ENCODE results near the gene MFAP2.

Gene MFAP2

DNA sequence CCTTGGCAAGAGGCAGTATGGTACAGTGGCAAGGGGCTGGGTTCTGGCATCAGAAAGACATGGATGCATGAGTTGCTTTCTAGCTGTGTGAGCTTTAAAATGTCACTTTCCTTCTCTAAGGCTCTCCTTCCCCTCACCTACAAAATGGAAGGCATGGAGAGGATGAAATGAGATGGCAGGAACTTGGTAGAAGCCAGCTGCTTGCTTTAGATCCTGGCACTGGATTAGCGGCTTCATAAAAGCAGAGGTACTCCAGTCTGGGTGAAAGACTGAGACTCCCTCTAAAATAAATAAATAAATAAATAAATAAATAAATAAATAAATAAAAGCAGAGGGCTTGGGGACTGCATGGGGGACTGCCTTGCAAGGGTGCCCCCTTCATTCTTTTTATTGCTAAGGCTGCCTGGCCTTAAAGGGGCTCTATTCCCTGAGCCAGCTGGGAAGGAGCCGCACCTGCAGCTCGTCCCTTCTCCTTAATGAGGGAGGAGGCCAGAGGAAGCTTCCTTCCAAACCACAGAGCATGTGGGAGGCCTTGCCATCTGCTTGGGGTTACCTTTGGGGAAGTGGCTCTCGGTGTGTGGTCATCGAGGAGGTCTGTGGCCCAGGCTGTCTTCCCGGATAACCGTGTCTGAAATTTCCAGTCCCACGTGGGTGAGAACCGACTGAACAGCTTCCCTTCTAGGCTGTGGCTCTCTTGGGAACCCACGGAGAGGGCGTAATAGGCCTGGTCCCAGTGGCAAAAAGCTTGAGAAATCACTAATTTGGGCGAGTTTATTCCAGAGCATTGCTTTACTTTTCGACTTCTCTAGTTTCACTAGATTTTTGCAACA is 33.3 kb upstream of the MFAP2 start:
- no peak overlapping the region for H3K27ac ChIP-seq (ENCODE audit: extremely low read depth, low read depth, low read length)
- peaks cover 2% of the 10 kb centered on the region; the same call in 1 of the 2 replicates for H3K4me1 ChIP-seq (ENCODE audit: control insufficient read depth, insufficient read depth, low read length)
- peaks cover under 1 to 13% of the 10 kb centered on the region in 2 experiments; a peak in 2 of 3 replicates for H3K36me3 ChIP-seq (ENCODE audit: control insufficient read depth in 2 of 2, insufficient read depth in 1 of 2, low read length in 2 of 2)
- ChIA-PET CTCF (interaction anchor here (0.6 to 1.8 kb wide), 5 partner anchors 27 to 52 kb away, joined by 3 to 10 read pairs (median 3); no protein-coding TSS in a partner anchor), POLR2A (interaction anchor here (1.2 kb wide), 2 partner anchors 10 to 53 kb away, joined by 3 read pairs; no protein-coding TSS in a partner anchor)
- H3K9me3 ChIP-seq (ENCODE audit: control insufficient read depth, insufficient read depth, low read depth, low read length): no peaks in the 10 kb centered on the region
- no peak overlapping the region for H3K4me3 ChIP-seq (ENCODE audit: low read depth, low read length)
- peak; percentile 60 for TF ChIP-seq ZNF623 (tag by site-specific recombination; IDR thresholded peaks at IDR 0.05)
- TF ChIP-seq ZNF311 (tag by site-specific recombination; IDR thresholded peaks at IDR 0.05; ENCODE audit: borderline replicate concordance): no peak
- no peak for TF ChIP-seq ZNF514 (tag by site-specific recombination; IDR thresholded peaks at IDR 0.05)
- TF ChIP-seq REST (tag by site-specific recombination; IDR thresholded peaks at IDR 0.05): peak; percentile 48; the same call in 1 of the 2 replicates
- TF ChIP-seq ZBTB8A (tag by site-specific recombination; IDR thresholded peaks at IDR 0.05): peak; percentile 43; the same call in 1 of the 2 replicates
- TF ChIP-seq, protein P1, sequence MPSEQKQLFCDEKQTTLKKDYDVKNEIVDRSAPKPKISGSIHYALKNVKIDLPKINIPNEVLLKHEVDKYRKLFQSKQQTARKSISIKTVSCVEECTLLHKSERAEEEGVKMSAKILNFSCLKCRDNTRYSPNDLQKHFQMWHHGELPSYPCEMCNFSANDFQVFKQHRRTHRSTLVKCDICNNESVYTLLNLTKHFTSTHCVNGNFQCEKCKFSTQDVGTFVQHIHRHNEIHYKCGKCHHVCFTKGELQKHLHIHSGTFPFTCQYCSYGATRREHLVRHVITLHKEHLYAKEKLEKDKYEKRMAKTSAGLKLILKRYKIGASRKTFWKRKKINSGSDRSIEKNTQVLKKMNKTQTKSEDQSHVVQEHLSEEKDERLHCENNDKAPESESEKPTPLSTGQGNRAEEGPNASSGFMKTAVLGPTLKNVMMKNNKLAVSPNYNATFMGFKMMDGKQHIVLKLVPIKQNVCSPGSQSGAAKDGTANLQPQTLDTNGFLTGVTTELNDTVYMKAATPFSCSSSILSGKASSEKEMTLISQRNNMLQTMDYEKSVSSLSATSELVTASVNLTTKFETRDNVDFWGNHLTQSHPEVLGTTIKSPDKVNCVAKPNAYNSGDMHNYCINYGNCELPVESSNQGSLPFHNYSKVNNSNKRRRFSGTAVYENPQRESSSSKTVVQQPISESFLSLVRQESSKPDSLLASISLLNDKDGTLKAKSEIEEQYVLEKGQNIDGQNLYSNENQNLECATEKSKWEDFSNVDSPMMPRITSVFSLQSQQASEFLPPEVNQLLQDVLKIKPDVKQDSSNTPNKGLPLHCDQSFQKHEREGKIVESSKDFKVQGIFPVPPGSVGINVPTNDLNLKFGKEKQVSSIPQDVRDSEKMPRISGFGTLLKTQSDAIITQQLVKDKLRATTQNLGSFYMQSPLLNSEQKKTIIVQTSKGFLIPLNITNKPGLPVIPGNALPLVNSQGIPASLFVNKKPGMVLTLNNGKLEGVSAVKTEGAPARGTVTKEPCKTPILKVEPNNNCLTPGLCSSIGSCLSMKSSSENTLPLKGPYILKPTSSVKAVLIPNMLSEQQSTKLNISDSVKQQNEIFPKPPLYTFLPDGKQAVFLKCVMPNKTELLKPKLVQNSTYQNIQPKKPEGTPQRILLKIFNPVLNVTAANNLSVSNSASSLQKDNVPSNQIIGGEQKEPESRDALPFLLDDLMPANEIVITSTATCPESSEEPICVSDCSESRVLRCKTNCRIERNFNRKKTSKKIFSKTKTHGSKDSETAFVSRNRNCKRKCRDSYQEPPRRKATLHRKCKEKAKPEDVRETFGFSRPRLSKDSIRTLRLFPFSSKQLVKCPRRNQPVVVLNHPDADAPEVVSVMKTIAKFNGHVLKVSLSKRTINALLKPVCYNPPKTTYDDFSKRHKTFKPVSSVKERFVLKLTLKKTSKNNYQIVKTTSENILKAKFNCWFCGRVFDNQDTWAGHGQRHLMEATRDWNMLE (tag by site-specific recombination; conservative IDR thresholded peaks at IDR 0.05; ENCODE audit: low read depth): peak; percentile 75
- TF ChIP-seq GLIS2 (tag by site-specific recombination; IDR thresholded peaks at IDR 0.05): peak; percentile 19; the same call in 1 of the 2 replicates
- peak; percentile 39; the same call in 1 of the 2 replicates for TF ChIP-seq ZNF266 (tag by site-specific recombination; IDR thresholded peaks at IDR 0.05; ENCODE audit: low read depth)
- TF ChIP-seq, protein P2, sequence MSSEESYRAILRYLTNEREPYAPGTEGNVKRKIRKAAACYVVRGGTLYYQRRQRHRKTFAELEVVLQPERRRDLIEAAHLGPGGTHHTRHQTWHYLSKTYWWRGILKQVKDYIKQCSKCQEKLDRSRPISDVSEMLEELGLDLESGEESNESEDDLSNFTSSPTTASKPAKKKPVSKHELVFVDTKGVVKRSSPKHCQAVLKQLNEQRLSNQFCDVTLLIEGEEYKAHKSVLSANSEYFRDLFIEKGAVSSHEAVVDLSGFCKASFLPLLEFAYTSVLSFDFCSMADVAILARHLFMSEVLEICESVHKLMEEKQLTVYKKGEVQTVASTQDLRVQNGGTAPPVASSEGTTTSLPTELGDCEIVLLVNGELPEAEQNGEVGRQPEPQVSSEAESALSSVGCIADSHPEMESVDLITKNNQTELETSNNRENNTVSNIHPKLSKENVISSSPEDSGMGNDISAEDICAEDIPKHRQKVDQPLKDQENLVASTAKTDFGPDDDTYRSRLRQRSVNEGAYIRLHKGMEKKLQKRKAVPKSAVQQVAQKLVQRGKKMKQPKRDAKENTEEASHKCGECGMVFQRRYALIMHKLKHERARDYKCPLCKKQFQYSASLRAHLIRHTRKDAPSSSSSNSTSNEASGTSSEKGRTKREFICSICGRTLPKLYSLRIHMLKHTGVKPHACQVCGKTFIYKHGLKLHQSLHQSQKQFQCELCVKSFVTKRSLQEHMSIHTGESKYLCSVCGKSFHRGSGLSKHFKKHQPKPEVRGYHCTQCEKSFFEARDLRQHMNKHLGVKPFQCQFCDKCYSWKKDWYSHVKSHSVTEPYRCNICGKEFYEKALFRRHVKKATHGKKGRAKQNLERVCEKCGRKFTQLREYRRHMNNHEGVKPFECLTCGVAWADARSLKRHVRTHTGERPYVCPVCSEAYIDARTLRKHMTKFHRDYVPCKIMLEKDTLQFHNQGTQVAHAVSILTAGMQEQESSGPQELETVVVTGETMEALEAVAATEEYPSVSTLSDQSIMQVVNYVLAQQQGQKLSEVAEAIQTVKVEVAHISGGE (tag by site-specific recombination; conservative IDR thresholded peaks at IDR 0.05; ENCODE audit: low read depth): peak; percentile 45; the same call in 1 of the 2 replicates
- peak; percentile 66 for TF ChIP-seq ZNF426 (tag by site-specific recombination; IDR thresholded peaks at IDR 0.05)
- peak; percentile 98 for TF ChIP-seq GLIS1 (tag by site-specific recombination; IDR thresholded peaks at IDR 0.05)
- no peak for TF ChIP-seq ZNF404 (tag by site-specific recombination; IDR thresholded peaks at IDR 0.05)
- peak; percentile 88 for TF ChIP-seq ZNF394 (tag by site-specific recombination; IDR thresholded peaks at IDR 0.05; ENCODE audit: borderline replicate concordance)

Measured in HEK293 (cell line).